CD4-positive, alpha-beta T cell treated with Interleukin-15 for 1 hour (primary cell): ENCODE measurements around the gene TMEM174.
"Not testable (repeated sequence)": the region's sequence is repeated elsewhere in the genome, so short reads cannot be mapped to it uniquely, and the experiment has no call there.

Experiments used
- DNase-seq: peaks from one replicate; pipeline ENCODE4 v3.0.0-alpha.2; 2020

Gene TMEM174

DNA sequence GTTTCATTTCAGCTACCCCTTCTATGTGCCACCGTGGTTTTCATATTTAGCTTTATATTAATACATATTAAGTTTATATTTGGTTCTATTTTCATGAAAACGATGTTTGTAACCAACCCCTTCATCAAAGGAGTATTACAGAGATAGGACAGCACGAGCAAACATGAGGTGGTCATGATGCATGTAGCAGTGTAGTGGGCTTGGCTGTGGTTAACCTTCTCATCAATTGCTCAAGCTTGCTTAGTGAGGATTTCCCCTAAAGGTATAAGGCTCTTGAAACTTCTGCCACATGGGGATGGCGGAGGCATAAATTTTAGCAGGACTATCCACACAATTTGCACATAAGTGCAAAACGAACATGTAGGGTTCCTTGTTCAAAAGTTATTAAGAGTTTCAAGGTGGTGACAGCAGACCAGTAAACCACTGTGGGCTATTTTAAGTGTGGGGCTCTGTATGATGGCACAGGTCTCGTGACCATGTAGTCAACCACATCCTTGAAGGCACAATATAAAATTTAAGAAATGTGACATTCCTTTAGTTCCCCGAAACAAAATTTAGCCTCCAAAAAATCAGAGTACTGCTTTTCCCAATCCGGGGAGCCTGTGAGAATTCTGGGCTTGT, 24.8 kb downstream of the TMEM174 start:
- no peak for DNase-seq

DNA sequence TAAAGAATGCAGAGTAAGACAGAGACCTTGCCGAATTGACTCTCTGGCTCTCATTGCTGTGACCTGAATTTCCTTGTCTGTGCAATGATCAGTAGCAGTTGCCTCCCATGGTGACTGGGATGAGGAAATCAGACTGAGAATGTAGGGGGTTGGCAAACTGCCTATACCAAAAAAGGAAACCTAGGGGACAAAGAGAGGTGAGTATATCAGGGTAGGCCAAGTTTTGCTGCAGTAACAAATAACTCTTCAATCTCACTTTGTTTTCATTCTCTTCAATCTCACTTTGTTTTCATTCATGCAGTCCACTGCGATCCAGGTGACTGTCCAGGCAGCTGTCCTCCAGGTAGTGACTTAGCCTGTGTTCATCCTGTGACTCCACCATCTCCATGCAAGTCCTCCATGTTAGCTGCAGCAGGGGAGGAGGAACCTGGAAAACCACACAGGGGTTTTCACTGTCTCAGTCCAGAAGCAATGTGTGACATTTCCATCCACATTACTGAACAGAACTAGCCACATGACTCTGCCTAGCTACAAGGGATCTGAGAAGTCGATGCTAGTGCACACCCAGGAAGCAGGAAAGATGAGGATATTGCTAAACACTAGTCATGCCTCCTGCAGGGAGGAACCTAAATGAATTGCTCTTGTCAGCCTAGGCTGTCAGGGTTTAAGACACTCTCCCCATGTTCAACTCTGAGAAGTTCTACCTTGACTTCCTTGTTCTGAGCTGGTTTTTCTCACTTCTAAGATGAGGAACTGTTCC, 26.0 kb downstream of the TMEM174 start:
- no peak for DNase-seq

DNA sequence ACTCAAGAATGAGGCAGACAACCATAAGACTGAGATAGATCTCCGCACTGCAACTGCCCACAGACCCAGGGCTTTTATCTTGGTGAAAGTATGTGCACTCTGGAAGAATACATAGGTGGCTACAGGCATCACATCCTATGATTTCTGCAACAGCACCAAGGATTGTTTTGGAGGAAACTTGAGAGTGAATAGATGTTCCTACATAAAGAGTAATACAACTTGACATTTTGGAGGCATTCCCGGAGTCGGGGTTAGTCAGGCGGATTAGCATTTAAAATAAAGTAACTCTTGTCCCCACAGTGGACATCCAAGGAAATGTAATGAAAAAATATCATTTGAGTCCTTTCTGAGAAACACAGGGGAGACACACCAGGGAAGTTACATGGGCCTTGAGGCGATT, 26.7 kb downstream of the TMEM174 start:
- no peak for DNase-seq

DNA sequence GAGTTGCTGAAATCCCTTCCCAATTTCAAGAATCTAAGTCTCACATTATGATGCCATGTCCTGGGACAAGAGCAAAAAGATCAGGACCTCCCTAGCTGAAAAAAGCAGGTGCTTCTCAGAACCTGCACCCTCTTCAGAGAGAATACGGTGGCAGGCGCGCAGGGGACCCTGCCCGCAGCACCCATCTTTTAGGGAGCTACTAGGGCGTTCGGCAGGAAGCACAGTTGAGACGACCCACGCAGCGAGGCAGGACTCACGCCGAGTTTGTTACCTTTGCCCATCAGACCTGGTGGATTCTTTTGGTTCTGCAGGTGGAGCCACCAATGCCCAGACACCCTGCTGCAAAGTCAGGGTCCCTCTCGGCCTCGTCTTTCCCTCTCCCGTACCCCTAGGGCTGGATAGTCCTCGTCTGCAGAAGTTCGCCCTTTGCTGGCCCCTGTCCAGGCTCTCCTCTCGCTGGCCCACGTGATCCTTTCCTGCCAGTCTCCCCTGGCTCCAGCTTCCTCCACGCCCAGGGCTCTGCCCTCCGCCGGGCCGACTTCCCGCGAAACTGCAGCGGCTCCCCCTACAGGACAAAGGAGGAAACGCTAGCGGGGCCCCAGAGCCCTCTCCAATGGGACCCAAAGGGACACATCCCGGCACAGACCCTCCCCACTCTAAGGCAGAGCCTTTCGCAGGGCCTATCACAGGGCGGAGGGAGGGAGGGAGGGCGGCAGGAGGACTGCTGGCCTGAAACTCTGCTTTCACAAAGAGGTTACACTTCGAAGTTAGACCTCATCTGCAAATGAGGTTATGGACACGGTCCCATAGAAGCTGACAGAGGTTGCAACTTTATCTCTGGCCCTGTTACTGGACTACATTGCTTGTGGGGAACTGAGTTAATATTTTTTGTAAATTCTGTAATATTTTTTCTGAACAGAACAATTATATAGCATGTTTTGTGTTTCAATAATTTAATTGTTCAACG, 28.8 kb downstream of the TMEM174 start:
- peak; percentile 51 for DNase-seq

DNA sequence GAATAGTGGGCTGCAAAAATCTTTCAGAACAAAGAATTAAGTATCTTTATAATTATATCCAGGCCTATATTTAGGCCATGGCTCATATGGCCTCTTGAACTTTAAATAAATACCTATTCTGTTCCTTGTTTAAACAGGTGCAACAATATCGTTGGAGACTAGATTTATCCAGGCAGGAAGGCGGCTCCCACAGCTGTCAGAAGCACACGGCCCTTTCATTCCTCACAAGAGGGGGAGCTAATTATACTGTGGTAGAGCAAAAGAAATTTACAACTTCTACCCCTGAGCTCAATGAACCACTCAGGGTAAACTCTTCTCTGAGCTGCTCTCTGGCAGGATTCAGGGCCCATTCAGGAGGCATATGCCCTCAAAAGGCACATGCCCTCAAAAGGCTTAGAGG, 31.3 kb downstream of the TMEM174 start:
- no peak for DNase-seq

DNA sequence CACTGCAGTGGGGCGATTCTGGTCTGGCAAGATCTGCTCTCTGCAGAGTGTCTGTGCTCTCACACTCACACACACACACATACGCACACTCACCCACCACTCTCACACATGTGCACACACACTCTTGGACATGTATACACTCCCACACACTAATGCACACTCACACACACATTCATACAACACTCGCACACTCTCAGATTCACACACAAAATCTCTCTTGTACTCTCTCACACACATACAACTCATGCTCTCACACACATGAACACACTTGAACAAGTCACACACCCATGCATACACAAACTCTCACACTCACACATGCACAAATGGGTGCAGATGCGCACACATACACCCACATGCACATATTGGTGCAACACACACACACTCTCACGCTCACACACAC, 31.7 kb downstream of the TMEM174 start:
- DNase-seq = no peak

DNA sequence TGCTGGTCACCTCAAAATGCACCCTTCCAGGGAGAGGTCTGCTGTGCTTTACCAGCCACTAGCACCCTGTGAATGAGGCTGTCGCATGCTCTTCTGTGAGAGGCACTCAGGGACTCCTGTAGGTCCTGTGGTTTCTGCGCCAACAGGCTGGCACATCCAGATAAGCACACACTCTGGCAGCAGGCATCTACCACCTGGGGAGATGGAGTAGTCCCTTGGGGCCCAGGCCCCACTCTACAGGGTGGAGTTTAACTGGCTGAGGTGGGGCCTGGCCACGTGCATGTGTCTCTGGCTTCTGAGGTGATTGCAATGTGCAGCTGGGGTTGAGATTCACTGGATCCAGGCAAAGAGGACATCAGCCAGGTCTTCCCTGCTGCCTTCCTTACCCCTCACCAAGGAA, 32.3 kb downstream of the TMEM174 start:
- no peak for DNase-seq

DNA sequence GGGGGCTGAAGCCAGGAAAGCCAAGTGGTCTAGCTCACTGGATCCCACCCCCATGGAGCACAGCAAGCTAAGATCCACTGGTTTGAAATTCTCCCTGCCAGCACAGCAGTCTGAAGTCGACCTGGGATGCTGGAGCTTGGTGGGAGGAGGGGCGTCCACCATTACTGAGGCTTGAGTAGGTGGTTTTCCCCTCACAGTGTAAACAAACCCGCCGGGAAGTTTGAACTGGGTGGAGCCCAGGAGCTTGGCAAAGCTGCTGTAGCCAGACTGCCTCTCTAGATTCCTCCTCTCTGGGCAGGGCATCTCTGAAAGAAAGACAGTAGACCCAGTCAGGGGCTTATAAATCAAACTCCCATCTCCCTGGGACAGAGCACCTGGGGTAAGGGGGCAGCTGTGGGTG, 34.2 kb downstream of the TMEM174 start:
- not testable (repeated sequence) for DNase-seq

DNA sequence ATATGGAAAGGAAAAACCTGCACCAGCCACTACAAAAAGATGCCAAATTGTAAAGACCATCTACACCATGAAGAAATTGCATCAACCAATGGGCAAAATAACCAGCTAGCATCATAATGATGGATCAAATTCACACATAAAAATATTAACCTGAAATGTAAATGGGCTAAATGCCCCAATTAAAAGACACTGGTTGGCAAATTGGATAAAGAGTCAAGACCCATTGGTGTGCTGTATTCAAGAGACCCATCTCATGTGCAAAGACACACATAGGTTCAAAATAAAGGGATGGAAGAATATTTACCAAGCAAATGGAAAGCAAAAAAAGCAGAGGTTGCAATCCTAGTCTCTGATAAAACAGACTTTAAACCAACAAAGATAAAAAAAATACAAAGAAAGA, 36.1 kb downstream of the TMEM174 start:
- DNase-seq = not testable (repeated sequence)

DNA sequence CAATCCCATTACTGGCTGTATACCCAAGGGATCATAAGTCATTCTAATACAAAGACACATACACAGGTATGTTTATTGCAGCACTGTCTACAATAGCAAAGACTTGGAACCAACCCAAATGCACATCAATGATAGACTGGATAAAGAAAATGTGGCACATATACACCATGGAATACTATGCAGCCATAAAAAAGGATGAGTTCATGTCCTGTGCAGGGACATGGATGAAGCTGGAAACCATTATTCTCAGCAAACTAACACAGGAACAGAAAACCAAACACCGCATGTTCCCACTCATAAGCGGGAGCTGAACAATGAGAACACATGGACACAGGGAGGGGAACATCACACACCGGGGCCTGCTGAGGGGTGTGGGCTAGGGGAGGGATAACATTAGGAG, 39.7 kb downstream of the TMEM174 start:
- not testable (repeated sequence) for DNase-seq

DNA sequence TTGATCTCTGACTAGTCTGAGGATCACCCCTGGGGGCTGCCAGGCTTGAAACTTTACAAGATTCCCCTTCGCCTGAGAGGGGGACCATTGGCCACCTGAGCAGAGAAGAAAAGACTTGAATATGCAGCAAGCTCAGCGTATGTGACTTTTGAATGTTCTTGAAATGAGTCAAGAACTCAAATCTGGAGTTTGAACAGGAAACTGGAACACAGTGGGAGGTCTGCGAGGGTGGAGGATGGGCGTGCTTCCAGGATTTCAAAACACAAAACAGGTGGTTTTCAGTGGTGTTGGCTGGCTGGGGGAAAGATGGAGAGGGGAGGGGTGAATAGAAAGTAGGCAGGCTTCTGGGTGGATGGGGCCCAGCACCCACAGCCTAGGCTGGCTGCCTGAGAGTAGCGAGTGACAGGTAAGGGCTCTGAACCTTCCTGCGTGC, 40.6 kb downstream of the TMEM174 start:
- DNase-seq = no peak

DNA sequence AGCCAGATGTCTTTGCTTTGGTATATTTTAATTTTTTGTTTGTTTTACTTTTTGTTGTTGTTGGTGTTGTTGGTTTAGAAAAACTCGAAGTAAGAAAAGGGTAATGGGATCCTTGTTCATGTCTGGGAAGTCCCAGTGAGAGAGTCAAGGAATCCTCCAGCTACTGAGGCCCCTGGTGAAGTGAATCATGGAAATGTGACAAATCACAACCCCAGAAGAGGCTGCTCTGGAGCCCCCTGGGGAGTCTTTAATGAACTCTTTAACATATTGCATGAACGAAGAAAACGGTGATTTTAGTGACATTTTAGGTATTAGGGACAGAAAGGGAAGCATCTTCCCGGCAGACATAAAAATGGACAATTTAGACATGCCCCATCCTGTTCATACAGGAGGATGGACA, 41.3 kb downstream of the TMEM174 start:
- no peak for DNase-seq

DNA sequence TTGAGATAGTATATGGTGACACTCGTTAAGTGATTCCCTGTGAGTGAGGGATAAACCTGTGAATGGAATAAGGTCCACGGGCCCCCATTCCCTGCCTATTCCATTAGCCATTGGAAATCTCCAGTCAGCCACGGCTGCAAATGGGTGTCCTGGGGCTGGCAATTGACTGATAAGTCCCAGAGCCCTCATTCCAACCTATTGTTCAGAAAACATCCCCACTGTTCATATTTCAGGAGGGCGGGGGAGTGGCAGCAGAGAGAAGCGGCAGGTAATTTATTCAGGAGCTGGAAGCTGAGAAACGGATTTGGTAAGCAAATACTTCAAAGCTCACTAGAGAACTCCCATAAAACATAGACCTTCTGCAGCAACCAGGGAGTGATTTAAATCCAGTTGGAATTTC, 42.0 kb downstream of the TMEM174 start:
- no peak for DNase-seq

DNA sequence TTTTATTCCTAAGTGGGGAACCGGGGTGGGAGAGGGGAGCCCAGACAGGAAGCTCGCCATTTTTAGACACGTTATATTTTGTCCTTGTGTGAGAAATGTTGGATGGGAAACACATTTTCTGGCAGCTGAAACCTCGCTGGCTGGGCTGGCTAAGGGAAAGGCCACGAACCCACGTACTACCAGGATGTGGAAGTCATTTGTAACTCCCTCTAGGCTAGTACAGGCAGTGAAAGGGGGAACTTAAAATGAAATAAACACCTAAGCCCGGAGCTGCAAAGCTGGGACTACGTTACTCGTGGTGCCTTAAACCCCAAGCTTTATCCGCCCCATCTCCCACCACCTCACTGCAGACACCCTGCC, 42.5 kb downstream of the TMEM174 start:
- DNase-seq = no peak

DNA sequence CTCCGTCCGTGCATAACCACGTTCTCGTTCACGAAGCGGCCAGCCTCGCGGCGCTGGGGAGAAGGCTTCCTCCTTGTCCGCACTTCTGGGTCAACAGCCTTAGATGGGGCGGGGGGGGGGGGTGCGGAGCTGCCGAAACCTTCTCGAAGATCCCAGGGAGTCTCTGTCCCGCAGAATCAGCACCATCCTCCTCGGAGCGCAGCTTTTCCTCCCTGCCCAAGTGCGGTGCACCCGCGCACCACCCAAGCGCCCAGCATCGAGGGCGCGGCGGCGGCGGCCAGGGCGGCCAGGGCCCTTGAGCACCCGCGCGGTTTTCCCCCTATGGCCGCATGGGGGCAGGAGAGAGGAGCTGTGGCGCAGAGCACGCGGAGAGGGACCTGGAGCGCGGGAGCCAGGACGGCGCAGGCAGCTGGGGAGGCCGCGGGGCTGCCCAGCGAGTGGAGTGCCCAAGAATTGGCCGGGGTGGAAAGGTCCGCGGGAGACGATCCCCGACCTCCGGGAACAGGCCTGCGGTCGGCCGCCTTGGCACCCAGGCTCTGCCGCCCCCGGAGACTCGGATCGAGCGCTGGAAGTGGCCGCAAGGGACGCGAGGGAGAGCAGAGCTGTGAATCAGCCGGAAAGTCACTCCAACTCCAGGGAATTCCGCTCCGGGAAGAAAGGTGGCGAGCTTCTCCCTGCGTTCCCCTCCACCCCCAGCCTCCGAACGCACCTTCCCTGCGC, 43.1 kb downstream of the TMEM174 start:
- DNase-seq = peak; percentile 35

DNA sequence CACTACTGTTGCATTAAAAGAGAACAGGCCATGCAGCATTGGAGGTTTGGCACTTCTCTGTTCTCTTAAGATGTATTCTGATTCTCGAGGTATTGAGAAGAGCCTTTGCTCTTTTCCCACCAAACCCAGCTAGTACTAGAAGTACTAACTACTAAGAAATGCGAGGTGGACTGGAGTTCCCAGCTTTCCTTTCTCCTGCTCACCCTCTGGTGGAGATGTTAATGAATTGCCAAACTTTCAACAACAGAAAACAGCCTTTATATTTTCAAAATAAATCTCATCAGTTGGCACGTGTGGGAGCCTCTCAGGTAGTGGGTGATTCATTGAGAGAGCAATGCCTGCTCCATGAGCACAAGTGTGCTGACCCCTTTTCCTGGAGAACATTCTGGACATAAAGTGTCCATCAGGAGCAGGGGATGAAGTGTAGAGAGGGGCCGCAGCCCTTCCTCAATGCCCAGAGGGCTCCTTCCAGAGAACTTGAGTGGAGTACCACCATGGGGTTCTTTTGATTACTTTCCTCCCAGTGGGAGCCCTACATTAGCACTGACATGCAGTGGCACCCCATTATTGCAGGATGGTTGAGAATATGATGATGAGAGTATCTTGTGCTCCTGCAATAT, 45.7 kb downstream of the TMEM174 start:
- no peak for DNase-seq

DNA sequence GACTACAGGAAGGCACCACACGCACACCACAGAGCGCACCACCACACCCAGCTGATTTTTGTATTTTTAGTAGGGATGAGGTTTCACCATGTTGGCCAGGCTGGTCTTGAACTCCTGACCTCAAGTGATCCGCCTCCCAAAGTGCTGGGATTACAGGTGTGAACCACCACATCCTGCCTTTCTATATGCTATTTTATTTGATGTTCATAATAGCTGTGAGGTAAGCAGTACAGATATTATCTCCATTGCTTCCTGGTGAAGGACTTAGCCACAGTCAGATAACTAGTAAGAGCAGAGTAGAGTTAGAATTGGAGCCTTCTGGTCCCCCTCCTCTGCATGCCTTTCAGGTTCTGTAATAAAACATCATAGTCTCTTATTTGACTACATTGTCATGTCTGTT, 46.3 kb downstream of the TMEM174 start:
- DNase-seq = not testable (repeated sequence)

DNA sequence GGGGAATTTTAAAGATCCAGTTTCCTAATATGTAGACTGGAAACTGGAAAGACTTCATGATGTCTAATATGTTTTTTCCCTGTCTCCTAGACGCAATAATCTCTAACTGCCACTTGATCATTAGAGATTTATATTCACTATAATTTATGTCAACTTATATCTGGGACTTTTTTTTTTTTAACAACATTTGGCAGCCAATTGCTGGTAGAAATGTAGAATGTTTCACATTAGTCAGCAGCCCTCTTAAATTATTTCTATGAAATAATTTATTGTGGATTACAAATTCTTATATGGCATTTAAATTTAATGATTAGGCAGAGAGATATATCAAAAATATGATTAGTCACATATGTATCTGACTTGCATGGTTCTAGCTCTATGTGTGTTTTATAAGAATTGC, 48.2 kb downstream of the TMEM174 start:
- no peak for DNase-seq

DNA sequence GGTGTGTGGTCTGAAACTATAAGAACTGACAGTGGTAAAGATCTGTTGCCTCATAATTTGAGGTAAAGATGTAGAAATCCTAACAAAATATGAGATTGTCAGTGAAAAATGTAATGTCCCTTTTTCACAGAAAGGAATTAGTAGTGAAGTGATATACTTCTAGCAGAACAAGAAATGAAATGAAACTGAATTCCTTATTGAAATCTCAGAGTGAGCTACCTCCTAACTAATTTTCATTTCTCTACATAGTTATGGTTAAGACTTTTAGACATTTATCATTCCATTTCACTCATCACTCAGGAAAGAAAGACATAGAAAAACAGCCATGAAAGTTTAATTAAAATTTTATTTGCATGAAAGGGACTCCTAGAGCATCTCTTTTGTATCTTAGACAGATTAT, 48.7 kb downstream of the TMEM174 start:
- no peak for DNase-seq

DNA sequence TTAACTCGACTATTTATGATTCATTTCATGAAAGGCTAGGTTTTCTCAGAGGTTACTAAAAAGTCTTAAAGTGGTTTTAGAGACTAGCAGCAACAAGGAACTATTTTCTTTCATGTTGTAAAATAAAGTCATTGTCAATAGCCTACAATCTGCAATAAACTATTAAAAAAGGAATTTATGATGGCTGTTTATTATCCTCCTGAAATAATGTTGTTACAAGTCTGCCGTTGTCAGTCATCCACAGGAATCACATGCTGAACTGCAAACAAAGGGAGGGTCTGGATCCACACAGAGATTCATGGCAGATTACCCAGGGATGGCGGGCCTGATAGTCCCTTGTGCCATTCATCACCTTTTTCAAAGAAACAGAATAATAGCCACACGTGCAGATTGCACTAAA, 49.2 kb downstream of the TMEM174 start:
- no peak for DNase-seq
